CD4-positive, alpha-beta T cell treated with Interleukin-12 subunit alpha and Interleukin-12 subunit beta, for 1 hour (primary cell): ENCODE measurements around the gene ARID5B.
"Not testable (repeated sequence)": the region's sequence is repeated elsewhere in the genome, so short reads cannot be mapped to it uniquely, and the experiment has no call there.

ENCODE experiments used
- DNase-seq: peaks from one replicate; pipeline ENCODE4 v3.0.0-alpha.2; 2020

Gene ARID5B

DNA sequence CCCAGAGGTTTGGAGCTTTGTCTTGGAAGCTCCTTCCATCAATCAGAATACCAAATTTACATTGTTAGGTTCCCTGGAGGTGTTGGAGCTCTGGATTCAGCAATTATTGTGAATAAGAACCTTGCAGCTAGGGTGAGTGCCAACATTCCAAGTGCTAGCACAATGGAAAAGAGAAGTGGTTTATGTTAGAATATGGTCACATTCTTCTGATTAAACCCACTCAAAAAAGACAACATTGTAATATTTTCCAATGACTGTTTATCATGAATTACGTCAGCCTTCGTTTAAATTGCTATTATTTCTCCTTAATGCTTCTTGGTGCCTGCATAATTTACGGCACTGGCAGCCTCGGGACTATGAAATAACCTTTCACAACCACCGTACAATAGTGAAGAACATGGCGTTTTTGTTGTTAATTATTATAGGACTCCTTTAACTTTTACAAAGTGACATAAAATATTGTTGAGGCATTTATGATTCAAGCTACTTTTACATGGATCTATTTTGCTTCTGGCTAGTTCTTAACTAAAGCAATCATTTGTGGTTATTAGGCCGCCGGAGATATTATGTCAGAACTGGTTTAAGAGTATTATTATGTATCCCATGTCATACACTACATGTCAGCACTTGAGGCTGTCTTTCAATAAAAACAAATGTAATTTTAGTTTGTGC lies 117.7 kb downstream of the ARID5B start:
- DNase-seq, result no peak

DNA sequence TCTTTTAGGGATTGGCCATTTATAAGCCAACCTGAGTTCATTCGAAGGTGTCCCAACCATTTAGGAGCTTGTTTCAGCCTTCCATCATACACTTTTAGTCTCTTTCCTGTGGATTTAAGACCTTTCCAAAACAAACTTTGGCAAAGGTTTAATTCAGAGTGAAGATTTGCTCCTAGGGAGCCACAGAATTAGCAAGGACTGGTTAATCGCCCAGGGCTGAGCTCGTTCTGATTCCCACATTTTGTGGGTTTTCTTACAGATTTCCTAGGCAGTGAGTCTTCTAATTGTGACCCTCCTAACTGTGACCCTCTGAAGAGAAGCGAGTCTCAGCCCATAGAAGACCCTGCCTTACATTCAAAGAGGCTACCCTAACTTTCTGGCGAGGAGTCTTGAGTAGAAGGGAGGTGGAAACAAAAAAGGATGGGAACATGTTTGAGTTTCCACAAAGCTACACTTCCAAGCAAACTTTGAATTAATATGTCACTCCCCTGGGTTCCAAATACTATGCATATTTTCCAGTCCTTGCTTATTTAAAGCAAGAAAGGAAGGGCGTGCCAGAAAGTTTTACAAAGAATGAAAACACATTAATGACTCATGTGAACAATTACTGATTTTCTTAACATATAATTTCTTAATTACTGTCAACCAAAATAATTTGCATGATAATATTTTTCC lies 118.3 kb downstream of the ARID5B start:
- DNase-seq, result no peak

DNA sequence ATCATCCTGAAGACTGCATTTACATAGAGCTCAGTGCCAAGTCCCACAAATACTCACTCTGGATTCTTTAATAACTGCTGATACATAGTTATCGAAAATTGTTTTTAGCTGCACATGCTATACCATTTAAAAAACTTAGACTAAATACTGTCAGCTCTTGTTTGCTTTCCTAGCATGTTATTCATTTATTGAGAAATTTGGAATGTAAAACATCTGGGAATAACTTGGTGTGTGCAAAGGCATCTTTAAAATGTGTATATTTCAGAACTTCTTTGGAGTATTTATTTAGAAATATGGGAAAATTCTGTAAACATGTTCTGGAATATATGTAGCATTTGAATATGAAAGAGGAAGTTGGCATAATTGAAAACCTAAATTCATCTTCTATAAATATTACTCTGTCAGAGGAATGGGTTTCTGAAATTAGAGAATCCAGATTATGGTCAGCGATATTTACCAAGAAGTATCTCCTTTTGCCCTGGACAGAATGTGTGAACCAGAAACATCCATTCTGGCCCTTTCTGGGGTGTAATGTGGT lies 119.7 kb downstream of the ARID5B start:
- DNase-seq, result no peak

DNA sequence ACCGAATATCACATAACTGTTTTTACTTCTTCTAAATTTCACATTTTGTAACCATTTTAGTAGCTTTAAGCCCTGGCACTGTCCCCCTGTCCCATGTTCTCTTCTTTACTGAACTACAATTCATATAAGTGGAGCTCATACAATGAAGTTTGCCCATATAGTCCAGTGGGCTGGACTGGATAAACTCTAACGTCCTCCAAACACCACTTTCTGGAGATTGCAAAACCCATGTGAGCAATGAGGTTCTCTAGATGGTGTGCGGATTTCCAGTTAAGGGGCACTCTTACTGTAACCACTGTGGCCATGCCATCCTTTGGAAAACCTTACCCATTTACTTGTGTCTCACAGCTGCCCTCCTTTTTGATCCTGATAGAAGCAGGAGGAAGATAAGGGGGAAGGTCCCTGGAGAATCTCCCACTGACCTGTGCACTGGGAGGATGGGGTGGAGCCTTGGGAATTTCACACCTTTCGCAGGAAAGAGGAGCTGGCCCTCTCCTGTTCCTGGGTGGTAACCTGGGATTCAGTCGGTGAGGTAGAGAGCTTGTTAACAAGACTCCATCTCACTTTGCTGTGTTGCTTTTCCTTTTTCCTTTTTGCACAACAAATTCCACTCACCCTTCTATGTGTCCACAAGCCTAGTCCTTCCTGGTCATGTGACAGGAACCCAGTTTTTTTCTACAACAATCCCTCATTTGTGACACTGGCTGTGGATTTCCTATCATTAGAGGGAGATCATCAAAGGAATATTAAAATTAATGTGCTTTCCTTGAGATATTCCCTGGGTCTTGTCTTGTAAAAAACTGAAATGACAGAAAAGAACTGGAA lies 120.7 kb downstream of the ARID5B start:
- DNase-seq, result no peak

DNA sequence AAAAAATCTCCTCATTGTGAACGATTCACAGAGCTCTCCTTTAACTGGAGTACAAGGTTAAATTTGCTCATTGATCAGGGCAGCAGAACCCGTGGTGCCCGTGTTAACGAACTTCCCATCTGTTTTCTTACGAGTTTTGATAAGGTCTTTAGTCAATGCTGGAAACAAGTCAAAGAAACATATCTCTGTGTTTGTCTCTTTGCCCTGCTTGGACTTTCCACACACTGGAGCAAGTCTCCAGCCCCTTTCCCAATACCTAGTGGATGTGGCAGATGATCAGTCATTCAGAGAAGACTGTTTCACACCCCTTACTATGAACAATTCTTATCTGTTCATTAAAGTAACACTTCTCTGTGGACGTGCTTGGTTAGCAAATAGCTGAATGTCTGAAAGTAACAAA lies 121.3 kb downstream of the ARID5B start:
- DNase-seq, result no peak

DNA sequence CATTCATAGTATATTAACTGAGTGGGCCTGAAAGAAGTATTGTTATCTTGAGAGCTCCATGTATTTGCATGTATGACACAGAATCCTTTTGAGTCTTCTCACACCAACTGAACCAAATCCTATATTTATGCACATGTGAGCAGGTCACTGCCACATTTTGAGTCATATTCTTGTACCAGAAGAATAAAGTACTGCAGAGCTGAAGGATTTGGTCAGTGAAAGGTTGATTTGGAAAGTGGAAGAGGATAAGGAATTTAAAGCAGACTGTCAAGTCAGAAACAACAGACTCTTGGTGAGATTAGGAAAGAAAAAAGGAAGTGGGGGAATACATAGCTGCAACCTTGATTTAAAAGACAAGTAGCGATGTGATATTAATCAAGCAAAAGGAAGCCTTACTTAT lies 121.8 kb downstream of the ARID5B start:
- no peak for DNase-seq

DNA sequence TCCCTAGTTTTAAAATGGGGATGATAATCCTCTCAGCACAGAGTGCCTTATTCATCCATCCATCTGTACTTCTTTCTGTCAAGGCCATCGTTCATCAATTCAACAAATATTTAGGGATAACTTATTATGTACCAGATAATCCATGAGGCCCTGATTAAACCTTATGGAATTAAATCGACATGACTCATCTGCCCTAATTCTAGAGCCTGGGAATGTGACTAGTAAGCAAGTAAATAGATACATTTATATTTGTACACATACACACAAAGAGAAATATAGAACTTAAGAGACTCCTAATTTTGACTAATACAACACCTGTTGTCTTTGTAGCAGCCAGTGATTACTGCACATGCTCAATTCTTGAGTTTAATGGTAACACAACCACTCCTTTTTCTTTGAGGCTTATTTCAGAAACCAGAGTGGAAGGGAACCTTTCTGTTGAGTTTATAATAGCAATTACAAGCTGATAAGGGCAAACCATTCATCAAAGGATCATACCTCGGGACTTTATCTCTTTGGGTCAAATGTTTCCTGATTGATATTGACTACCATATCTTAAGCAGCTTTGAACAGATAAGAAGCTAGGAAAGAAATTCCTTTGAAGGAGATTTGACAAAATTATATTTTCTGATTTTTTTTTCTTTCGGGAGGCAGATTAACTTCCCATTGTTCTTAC lies 122.7 kb downstream of the ARID5B start:
- DNase-seq, result no peak

DNA sequence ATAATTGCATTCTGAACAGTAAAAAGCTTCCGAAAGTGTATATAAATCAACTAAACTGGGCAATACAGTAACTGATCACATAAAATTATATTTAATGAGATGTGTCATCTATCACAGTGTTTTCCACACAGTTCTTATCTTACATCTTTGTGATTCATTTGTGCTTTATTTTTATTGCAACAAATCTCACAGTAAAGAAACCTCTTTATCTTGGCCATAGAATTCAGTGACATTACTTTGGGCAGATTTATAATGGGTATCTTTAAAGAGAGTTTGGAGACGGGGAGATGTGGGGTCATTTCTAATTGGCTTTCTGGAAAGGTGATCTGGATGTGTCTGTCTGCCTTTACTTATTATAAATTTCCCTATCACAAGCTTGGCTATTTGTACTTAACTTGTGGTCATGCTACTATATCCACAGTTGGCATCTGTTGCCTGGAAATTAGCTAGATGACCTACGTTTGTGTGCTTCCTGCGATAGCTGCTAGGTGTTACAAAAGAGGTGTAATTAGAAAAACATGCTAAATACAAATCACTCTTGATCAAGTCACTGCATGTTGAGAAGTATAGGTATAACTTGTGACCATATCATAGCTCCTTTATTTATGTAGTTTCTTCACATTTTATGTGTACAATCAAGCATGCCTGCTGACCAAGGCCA lies 123.8 kb downstream of the ARID5B start:
- DNase-seq, result no peak

DNA sequence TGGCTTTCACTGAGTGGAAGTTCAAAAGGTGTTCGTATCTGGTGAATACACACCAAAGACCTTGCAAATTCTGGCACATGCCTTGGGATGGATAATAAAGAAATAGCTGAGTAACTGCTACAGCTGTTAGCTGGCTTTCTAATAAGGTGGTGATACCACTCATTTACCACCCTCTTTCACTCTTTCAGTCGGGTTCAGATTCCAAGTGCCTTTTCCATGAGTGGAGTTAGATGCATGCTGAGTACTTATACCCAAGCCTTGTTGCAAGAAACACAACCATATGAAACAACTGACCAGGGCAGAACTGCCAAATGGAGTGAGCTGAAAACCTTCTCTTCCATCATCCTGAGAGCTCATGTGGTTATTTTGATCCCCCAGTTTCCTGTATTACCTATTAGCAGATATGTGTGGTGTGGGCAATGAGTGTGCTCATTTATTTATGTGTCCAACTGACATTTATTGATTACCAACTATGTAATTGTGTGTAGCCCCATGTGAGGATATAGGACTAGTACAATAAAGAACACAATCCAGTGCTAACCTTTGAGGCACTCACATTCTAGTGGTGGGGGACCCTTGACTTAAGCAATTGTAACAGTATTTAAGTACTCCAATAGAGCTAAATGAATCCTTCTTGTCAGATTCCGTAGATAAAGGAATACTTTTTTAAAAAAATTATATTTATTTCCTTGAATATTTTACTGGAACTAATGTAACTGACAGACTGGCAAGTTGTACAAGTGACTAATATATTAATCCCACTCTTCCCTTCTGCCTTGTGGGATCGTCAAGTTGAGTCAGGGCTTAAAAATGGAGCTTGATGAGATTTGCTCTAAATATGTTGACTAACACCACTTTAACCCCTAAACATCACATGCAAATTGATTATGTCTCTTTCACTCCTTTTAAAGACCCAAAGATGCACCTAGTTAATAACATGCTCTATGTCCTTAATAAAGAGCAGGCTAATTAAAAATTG lies 124.7 kb downstream of the ARID5B start:
- DNase-seq, result no peak

DNA sequence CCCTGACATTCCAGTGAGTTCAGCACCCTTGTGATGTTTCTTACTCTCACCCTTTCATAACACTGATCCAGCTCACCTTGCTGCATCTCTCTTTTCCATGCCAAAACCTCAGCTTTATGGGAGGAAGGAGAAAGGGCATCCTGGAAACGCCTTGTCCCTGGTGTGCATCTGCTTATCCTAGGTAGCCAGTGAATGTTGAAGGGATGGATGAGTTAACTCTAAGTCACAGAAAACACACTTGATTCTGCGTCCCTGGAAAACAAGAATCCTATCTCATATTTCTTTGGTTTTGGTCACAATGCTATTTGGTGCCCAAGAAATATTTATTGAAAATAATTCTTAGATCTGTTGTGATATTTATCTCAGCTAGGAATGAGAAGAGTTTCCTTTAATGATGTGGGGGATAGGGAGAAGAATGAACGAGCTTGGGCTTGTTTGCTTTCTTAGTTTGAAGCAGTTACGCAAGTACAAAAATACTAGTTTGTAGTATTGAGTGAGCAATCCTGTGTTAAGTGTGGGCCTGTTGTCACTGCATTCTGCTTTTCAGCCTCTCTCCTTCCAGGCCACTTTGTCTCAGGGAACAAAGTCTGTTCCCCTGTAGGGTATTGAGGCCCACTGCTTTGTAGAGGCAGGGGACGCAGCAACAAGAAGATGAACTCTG lies 126.5 kb downstream of the ARID5B start:
- DNase-seq, result no peak

DNA sequence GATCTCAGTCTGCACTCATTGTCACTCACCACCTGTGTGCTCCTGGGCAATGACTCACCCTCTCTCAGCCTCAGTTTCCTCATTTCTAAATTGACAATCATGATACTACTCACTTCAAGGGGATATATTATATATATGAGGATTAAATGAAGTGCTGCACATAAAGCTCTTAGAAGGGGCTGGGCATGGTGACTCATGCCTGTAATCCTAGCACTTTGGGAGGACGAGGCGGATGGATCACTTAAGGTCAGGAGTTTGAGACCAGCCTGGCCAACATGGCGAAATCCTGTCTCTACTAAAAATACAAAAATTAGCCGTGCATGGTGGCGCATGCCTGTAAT lies 127.0 kb downstream of the ARID5B start:
- DNase-seq, result not testable (repeated sequence)

DNA sequence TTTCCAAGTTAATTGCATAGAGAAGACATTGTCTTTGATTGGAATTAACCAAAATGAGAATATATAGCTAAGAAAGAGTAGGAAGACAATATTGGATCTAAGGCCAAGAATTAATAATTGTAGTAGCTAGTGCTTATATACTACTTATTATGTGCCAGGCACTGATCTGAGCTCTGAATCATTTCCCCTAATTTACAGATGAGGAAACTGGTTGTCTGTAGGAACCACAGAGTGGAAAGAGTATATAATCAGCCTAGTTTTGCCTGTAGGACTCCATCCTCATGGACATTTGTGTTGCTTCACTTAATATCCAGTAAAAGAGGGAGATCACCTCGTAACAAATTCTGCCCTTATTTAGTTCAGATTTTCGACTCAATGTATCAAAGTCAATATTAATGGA lies 127.9 kb downstream of the ARID5B start:
- no peak for DNase-seq

DNA sequence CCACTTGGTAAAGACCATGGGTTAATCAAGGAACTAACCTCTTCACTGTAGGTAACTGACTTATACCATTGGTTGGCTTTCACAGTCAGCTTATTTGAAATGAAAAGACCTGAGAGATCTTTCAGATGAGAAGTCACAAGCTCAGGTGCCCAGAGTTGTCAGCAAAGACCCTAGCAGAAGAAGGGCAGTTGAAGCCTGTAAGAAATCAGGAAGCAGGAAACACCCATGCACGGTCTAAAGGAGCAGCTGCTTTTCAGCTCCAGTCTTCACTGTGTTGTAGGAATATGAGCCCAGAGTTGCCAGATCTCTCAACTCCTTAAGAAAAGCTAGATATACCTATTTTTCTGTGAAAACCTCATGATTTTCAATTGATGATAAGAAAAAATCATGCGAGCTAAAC lies 130.0 kb downstream of the ARID5B start:
- no peak for DNase-seq

DNA sequence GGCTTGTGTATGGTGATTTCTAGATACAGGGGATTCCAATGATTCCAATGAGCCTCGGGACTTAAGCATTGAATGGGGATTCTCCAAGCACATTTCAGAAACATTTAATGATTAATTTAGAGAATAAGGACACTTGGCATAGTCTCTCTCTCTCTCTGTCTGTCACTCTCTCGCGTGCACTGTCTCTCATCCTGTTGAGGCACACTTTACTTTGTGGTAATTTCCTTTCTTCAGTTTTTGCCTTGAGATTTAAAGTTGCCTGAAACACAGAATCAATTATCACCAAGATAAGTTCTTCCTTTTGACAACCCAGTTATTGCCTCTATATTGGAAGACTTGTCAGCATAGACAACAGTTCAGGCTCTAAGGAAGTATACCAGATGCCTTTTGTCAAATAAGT lies 131.6 kb downstream of the ARID5B start:
- DNase-seq, result no peak

DNA sequence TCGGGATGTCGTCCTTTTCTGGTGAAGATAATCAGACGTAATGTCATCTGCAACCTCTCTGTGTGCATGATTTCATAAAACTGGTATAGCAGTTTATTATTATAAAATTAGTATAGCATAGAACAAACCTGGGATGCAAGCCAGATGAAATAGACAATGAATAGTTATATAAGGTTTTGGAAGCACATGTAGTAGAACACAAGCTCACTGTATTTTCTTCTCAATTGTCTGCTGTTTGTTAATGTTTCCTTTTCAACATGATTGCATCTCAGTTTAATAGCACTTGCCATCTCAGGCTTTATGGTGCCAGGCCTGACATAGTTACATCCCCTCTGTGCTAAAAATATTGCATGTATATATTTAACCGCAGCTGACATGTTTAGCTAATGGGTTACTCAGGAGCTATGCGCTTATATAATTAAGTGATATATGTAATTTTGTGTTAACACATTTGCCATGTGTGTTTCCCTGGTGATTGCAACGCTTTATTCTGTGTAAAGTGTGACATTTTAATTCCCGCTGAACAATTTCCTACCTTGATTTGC lies 132.7 kb downstream of the ARID5B start:
- no peak for DNase-seq

DNA sequence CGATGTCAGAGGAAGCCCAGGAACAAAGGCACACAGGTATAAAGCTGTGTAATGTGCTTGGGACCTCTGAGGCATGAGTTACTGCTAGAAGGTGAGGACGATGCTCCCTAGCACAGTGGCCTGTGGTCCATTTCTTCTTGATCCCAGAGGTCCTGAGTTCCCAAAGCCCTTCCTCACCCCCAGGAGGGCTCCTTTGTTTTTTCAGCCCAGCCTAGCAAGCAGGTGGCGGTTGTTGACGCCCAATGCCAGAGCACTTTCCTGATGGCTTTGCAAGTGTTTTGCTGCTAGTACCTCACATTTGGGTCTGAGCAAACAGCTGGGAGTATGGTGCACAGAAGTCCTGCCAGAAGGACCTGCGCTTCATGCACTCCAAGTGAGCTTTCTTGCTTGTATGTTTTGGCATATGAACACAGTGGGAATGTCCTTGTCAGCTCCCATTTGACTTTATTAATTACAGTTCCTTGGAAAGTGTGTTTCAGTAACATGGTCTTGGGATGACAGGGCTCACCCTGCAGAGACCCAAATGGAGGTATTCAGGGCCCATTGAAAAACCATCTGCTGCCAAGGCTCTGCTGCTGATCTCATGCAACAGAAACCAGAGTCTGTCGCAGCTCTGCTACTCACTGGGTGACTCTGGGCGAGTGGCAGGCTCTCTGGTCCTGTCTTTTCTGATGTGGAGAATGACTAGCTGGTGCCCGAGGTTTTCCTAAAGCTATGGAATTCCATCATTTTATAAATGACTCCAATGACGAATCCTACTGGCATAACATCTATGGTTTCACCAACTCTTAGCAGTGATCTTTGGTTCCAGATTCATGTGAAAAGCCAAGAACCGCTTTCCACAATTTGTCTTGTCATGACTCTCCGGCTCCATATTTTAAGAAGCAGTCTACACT lies 134.9 kb downstream of the ARID5B start:
- no peak for DNase-seq

DNA sequence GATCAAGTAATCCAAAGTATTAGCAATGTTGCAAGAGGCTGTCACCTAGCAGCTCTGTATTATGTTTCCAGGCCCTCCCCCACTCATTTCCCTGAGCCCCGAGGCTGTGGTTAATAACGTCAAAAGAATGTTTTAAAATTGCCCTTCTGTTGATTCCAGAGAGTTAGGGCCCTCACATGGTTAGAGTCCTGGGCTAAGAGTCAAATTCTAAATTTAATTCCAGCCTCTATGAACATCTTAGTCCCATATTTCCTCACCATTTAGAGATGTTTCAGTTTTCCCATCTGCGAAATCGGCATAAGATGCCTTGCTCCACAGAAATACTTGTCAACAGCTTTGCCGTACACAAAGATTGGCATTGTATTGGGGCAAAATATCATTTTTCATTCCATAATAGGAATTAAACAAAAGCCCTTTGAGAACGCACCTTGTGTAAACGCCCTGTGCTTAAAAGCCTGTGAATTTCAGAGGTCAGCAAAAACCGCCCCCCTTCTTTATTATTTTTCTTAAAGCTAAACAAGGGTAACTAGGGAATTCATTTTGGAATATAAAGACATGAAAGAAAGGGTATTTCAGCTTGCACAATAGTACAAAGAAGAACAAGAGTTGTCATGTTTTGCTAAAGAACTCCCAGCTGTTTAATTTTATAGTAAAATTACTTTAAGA lies 135.8 kb downstream of the ARID5B start:
- no peak for DNase-seq

DNA sequence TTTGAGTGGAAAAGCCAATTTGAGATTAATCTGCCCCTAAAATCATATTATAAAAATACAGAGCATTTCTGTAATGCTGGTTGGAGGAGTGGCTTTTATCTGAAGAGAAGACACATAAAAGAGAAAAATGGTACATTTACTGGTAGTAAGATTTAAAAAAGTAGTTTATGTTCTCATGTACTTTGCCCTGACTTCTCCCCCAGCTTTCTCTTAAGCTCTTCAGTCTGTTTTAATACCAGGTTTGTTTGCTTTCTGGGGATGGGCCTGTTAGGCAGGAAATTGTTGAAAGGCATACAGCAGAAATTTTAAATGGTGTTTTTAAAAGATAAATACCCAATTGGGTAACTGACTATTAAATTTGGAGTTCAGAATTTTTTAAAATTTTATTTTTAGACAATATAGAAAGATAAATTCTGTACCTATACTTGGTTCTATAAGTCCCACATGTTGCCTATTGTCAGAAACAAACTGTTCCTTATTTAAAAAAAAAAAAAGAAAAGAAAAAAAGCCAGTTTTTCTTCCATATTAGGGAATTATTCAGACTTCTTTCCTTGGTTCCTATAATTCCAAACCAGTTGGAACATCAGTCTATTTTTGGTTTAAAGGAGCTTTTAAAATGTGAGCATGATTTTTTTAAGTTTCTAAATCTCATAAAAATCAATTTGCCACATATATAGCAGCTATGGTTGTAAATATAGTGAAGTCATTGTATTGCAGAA lies 136.6 kb downstream of the ARID5B start:
- no peak for DNase-seq
